Measurements from ENCODE around the gene NVL.

The NVL gene

DNA sequence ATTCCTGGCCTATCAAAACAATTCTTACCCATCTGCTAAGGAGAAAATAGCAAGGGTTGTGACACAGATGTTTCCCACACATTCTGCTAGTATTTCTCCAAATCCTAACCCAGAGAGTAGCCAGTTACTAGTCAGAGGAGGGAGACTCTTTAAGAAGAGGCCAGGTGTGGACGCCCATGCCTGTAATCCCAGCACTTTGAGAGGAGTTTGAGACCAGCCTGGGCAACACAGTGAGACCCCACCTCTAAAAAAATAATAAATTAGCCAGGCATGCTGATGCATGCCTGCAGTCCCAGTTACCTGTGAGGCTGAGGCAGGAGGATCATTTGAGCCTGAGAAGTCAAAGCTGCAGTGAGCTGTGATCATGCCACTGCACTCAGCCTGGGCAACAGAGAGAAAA, 28.6 kb downstream of the NVL start:
- Histone ChIP-seq H3K9me3 (no peaks in the 10 kb centered on the region), H3K4me1 (ENCODE audit: control insufficient read depth in 1 of 2, insufficient read depth in 1 of 2, low read depth in 1 of 2, low read length in 1 of 2) (no peaks in the 10 kb centered on the region), H3K27ac (no peak overlapping the region), H3K27me3 (no peaks in the 10 kb centered on the region), H3K36me3 (peaks cover 87% of the 10 kb centered on the region), H3K4me3 (ENCODE audit: low read depth in 1 of 2, low read length in 1 of 2) (no peak overlapping the region)
- TF ChIP-seq CTCF (IDR thresholded peaks at IDR 0.05) = no peak

GRCh38 chr1:224300346-224300745, 29.6 kb downstream of the NVL start:
- H3K4me3 ChIP-seq (ENCODE audit: low read depth in 1 of 2, low read length in 1 of 2) = no peak overlapping the region
- H3K4me1 ChIP-seq (ENCODE audit: control insufficient read depth in 1 of 2, insufficient read depth in 1 of 2, low read depth in 1 of 2, low read length in 1 of 2) = no peaks in the 10 kb centered on the region
- H3K9me3 ChIP-seq = no peaks in the 10 kb centered on the region
- no peak for TF ChIP-seq CTCF (IDR thresholded peaks at IDR 0.05)
- no peak overlapping the region for H3K27ac ChIP-seq
- no peaks in the 10 kb centered on the region for H3K27me3 ChIP-seq
- peaks cover 84% of the 10 kb centered on the region for H3K36me3 ChIP-seq

- Histone ChIP-seq H3K4me1 (ENCODE audit: control insufficient read depth in 1 of 2, insufficient read depth in 1 of 2, low read depth in 1 of 2, low read length in 1 of 2) (no peaks in the 10 kb centered on the region), H3K27ac (no peak overlapping the region), H3K27me3 (no peaks in the 10 kb centered on the region), H3K9me3 (no peaks in the 10 kb centered on the region), H3K36me3 (peaks cover 86% of the 10 kb centered on the region), H3K4me3 (ENCODE audit: low read depth in 1 of 2, low read length in 1 of 2) (no peak overlapping the region)
- no peak for TF ChIP-seq CTCF (IDR thresholded peaks at IDR 0.05)
These were observed 31.3 kb downstream of the NVL start for GRCh38 chr1:224298346-224299330.

GRCh38 chr1:224294775-224295174, 35.2 kb downstream of the NVL start:
- no peak for TF ChIP-seq CTCF (IDR thresholded peaks at IDR 0.05)
- H3K4me1 ChIP-seq (ENCODE audit: control insufficient read depth in 1 of 2, insufficient read depth in 1 of 2, low read depth in 1 of 2, low read length in 1 of 2) = no peaks in the 10 kb centered on the region
- no peak overlapping the region for H3K4me3 ChIP-seq (ENCODE audit: low read depth in 1 of 2, low read length in 1 of 2)
- H3K9me3 ChIP-seq = no peaks in the 10 kb centered on the region
- no peak overlapping the region for H3K27ac ChIP-seq
- H3K27me3 ChIP-seq = no peaks in the 10 kb centered on the region
- H3K36me3 ChIP-seq = peaks cover 76% of the 10 kb centered on the region

- no peaks in the 10 kb centered on the region for H3K9me3 ChIP-seq
- TF ChIP-seq CTCF (IDR thresholded peaks at IDR 0.05) = no peak
- no peak overlapping the region for H3K27ac ChIP-seq
- no peaks in the 10 kb centered on the region for H3K4me1 ChIP-seq (ENCODE audit: control insufficient read depth in 1 of 2, insufficient read depth in 1 of 2, low read depth in 1 of 2, low read length in 1 of 2)
- H3K4me3 ChIP-seq (ENCODE audit: low read depth in 1 of 2, low read length in 1 of 2) = no peak overlapping the region
- peaks cover 73% of the 10 kb centered on the region for H3K36me3 ChIP-seq
- no peaks in the 10 kb centered on the region for H3K27me3 ChIP-seq
These were observed 37.6 kb downstream of the NVL start for GRCh38 chr1:224292419-224292818.

Data from neutrophil (primary cell).